ENCODE measurements around the gene NRAP. TPM values are rescaled to one million over a fixed set of nuclear protein-coding genes. Genes with fewer than 3 reads are reported as not detected.

NRAP gene
- total RNA-seq, 1 donor from 2014 or later: not detected

DNA sequence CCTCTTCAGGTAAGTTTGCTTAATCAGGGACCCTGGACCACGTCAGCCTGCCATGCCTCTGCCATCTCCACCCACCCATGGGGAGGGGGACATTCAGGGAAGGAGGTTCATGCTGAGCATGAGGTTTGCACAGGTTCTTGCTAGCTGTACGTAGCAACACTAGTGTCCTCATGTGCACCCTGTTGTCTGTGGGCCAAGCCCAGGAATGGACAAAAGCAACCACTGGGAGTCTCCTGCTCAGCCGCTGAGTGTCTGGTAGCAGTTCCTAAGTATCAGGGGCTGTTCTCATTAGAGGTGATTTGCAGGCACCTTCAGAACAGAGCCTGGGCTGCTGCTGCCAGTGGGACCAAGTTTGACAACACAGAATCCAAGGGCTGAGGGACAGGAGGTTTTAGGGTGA lies 33.8 kb upstream of the NRAP start:
- H3K27me3 Mint-ChIP-seq (ENCODE audit: unreplicated experiment): no peaks in the 10 kb centered on the region

DNA sequence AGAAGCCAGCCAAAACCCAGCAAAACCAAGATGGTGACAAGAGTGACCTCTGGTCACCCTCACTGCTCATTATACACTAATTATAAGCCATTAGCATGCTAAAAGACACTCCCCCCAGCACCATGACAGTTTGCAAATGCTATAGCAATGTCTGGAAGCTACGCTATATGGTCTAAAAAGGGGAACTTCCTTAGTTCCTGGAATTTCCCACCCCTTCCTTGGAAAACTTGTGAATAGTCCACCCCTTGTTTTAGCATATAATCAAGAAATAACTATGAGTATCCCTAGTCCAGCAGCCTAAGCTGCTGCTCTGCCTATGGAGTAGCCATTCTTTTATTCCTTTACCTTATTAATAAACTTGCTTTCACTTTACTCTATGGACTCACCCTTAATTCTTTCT lies 31.9 kb upstream of the NRAP start:
- Mint-ChIP-seq H3K27ac (ENCODE audit: unreplicated experiment) (no peak overlapping the region), H3K27me3 (ENCODE audit: unreplicated experiment) (no peaks in the 10 kb centered on the region), H3K4me1 (ENCODE audit: unreplicated experiment) (no peaks in the 10 kb centered on the region), H3K9me3 (ENCODE audit: unreplicated experiment) (peaks cover 8% of the 10 kb centered on the region), H3K36me3 (ENCODE audit: unreplicated experiment) (peaks cover 46% of the 10 kb centered on the region), H3K4me3 (ENCODE audit: unreplicated experiment) (no peak overlapping the region)
- DNase-seq (ENCODE audit: extremely low spot score, unreplicated experiment): no peak
- TF ChIP-seq, protein P1, sequence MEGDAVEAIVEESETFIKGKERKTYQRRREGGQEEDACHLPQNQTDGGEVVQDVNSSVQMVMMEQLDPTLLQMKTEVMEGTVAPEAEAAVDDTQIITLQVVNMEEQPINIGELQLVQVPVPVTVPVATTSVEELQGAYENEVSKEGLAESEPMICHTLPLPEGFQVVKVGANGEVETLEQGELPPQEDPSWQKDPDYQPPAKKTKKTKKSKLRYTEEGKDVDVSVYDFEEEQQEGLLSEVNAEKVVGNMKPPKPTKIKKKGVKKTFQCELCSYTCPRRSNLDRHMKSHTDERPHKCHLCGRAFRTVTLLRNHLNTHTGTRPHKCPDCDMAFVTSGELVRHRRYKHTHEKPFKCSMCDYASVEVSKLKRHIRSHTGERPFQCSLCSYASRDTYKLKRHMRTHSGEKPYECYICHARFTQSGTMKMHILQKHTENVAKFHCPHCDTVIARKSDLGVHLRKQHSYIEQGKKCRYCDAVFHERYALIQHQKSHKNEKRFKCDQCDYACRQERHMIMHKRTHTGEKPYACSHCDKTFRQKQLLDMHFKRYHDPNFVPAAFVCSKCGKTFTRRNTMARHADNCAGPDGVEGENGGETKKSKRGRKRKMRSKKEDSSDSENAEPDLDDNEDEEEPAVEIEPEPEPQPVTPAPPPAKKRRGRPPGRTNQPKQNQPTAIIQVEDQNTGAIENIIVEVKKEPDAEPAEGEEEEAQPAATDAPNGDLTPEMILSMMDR (IDR thresholded peaks at IDR 0.05): no peak

More for the DNA sequence above, 33.8 kb upstream of the NRAP start:
- H3K4me3 Mint-ChIP-seq (ENCODE audit: unreplicated experiment): no peak overlapping the region
- H3K27ac Mint-ChIP-seq (ENCODE audit: unreplicated experiment): no peak overlapping the region
- TF ChIP-seq, protein P1 (IDR thresholded peaks at IDR 0.05): no peak
- H3K9me3 Mint-ChIP-seq (ENCODE audit: unreplicated experiment): peaks cover 8% of the 10 kb centered on the region
- no peaks in the 10 kb centered on the region for H3K4me1 Mint-ChIP-seq (ENCODE audit: unreplicated experiment)
- peaks cover 42% of the 10 kb centered on the region for H3K36me3 Mint-ChIP-seq (ENCODE audit: unreplicated experiment)
- DNase-seq (ENCODE audit: extremely low spot score, unreplicated experiment): no peak

DNA sequence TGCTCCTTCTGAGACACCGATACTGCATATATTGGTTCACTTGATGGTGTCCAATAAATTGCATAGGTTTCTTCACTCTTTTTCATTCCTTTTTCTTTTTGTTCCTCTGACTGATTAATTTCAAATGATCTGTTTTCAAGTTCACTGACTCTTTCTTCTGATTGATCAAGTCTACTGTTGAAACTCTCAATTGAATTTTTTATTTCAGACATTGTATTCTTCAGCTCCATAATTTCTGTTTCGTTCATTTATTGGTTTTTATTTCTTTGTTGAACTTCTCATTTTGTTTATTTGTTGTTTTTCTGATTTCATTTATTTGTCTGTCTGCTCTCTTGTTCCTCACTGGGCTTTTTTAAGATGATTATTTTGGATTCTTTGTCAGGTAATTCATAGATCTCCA lies 29.5 kb upstream of the NRAP start:
- no peak for DNase-seq (ENCODE audit: extremely low spot score, unreplicated experiment)
- peaks cover under 1% of the 10 kb centered on the region for H3K4me1 Mint-ChIP-seq (ENCODE audit: unreplicated experiment)
- TF ChIP-seq, protein P1 (IDR thresholded peaks at IDR 0.05): no peak
- H3K27me3 Mint-ChIP-seq (ENCODE audit: unreplicated experiment): no peaks in the 10 kb centered on the region
- peaks cover 42% of the 10 kb centered on the region for H3K36me3 Mint-ChIP-seq (ENCODE audit: unreplicated experiment)
- H3K4me3 Mint-ChIP-seq (ENCODE audit: unreplicated experiment): no peak overlapping the region
- H3K9me3 Mint-ChIP-seq (ENCODE audit: unreplicated experiment): peaks cover 14% of the 10 kb centered on the region
- H3K27ac Mint-ChIP-seq (ENCODE audit: unreplicated experiment): no peak overlapping the region

DNA sequence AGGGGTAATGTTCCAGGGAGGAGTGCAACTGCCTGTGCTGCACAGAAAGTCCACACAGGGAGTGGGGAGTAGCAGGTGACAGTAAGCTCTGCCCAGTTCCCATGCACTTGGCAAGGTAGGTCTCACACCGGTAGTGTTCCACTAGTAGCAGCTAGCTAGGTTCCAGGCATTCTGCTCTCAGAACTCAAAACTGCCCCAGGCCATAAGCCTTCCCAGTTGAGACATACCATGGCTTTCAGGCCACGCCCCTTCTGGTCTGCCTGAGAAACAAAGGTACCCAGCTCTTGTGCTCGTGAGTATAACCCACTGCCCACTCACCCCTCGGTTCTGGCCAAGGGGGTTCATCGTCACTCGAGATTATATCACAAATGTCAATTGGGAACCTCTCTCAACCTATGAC lies 28.4 kb upstream of the NRAP start:
- Mint-ChIP-seq H3K4me3 (ENCODE audit: unreplicated experiment) (no peak overlapping the region), H3K4me1 (ENCODE audit: unreplicated experiment) (peaks cover 2% of the 10 kb centered on the region), H3K27ac (ENCODE audit: unreplicated experiment) (no peak overlapping the region), H3K9me3 (ENCODE audit: unreplicated experiment) (peaks cover 24% of the 10 kb centered on the region), H3K36me3 (ENCODE audit: unreplicated experiment) (peaks cover 47% of the 10 kb centered on the region), H3K27me3 (ENCODE audit: unreplicated experiment) (no peaks in the 10 kb centered on the region)
- no peak for DNase-seq (ENCODE audit: extremely low spot score, unreplicated experiment)
- TF ChIP-seq, protein P1 (IDR thresholded peaks at IDR 0.05): no peak

DNA sequence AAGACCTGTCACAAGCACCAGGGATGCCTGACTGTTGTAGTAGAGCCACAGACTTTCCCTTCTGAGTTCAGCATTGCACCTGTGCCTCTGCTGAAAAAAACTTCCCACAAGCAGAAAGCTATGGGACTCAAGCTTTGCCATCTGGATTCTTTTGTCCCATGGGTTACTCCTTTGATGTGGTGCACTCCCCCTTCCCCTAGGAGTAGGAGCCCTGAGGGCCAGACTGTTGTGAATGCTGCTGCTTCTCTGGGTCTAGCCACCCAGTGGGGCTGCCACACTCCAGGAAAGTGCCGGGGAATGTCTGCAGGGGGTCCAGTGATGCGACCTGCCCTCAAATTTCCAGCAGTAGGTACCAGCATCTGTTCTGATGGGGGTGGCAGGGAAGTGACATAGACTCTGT lies 27.5 kb upstream of the NRAP start:
- peaks cover 24% of the 10 kb centered on the region for H3K9me3 Mint-ChIP-seq (ENCODE audit: unreplicated experiment)
- no peak overlapping the region for H3K27ac Mint-ChIP-seq (ENCODE audit: unreplicated experiment)
- peaks cover 2% of the 10 kb centered on the region for H3K4me1 Mint-ChIP-seq (ENCODE audit: unreplicated experiment)
- H3K4me3 Mint-ChIP-seq (ENCODE audit: unreplicated experiment): no peak overlapping the region
- H3K27me3 Mint-ChIP-seq (ENCODE audit: unreplicated experiment): no peaks in the 10 kb centered on the region
- TF ChIP-seq, protein P1 (IDR thresholded peaks at IDR 0.05): no peak
- DNase-seq (ENCODE audit: extremely low spot score, unreplicated experiment): no peak
- peaks cover 47% of the 10 kb centered on the region for H3K36me3 Mint-ChIP-seq (ENCODE audit: unreplicated experiment)

All from osteocyte (in vitro differentiated cells).